NCI-H748 treated with DMSO at 0.1 percent for 48 hours (cell line): ENCODE measurements around the gene IP6K2.
A peak's percentile ranks its signal among the peaks of the same experiment; 100 is the strongest.
"Not testable (repeated sequence)": the region's sequence is repeated elsewhere in the genome, so short reads cannot be mapped to it uniquely, and the experiment has no call there.

Source experiments
- DNase-seq: peaks from one replicate; lab custom pipeline; 2025; lab: John Stamatoyannopoulos, UW

The IP6K2 gene, protein sequence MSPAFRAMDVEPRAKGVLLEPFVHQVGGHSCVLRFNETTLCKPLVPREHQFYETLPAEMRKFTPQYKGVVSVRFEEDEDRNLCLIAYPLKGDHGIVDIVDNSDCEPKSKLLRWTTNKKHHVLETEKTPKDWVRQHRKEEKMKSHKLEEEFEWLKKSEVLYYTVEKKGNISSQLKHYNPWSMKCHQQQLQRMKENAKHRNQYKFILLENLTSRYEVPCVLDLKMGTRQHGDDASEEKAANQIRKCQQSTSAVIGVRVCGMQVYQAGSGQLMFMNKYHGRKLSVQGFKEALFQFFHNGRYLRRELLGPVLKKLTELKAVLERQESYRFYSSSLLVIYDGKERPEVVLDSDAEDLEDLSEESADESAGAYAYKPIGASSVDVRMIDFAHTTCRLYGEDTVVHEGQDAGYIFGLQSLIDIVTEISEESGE

DNA sequence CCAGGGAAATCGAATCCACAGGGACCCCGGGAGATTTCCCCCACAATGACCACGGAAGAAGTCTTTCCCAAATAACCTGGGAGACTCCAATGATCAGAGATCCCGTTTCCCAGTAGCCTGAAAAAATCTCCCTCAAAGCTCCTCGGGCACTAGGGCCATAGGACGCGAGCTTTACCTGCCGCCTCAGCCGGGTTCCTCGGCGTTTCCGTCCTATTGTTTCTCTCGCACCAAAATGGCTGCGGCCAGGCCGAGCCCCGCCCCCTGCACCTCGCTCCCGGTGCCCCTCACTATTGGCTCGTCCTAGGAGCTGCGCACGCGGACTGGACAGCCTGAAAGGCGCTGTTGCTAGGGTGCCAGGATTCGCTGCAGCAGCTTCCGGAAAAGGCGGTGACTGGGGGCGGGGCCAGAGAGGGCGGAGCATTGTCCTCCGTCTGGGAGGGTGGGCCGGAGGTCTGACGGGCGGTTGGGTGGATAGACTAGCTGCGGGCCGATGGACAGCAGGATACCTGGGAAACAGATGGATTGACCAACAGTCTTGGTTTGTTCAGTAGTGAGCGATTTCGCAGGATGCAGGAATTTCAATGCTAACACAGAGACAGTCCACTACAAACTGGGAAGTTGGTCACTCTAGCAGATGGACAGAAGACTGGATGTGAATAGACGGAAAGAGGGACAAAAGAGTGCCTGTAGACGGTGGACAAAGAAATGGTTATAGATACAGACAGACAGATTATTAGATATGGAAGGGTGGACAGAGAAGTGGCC, at the start of gene IP6K2:
IP6K2 (minus strand) TSS at position 240 of the 765 bp plus-strand sequence. CDS start 21,930 bp downstream, outside the sequence.
- peak; percentile 89 for DNase-seq

DNA sequence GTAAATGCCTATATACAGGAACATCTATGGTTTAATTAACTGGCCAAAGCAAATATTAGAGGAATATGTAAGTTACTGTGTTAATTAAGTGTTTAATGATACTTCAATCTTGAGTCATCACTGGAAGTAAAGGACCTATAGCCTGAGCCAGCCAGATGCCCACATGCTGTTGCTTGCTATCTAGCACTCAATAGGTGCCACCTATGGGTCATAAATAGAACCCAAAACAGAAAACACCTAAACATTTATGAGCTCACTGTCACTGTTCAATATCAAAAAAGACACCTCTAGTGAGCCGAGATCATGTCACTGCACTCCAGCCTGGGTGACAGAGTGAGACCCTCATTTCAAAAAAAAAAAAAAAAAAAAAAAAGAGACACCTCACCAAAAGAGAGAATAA, 48.4 kb upstream of the IP6K2 start:
- no peak for DNase-seq

DNA sequence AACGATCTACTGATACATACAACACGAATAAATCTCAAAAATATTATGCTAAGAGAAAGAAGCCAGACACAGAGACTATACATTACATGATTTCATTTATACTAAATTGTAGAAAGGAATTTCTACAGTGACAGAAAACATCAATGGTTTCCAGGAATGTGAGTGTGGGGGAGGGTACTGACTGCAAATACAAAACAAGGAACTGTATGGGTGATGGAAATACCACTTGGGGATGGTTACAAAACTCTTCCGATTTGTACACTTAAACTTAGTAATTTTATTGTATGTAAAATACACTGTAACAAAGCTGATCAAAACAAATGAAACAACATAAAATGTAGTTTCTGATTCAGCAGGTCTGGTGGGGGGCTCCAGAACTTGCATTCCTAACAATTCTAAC, 45.8 kb upstream of the IP6K2 start:
- no peak for DNase-seq

DNA sequence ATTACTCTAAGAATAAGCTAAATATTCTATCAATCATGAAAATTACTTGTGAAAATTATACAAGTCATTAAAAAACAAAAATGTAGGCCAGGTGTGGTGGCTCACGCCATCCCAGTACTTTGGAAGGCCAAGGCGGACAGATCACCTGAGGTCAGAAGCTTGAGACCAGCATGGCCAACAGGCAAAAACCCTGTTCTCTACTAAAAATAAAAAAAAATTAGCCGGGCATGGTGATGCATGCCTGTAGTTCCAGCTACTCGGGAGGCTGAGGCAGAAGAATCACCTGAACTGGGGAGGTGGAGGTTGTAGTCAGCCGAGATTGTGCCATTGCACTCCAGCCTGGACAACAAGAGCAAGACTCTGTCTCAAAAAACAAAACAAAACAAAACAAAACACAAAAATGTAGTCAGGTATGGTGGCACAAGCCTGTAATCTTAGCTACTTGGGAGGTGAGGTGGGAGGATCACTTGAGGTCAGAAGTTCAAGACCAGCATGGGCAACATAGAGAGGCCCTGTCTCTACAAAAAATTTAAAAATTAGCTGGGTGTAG, 43.0 kb upstream of the IP6K2 start:
- not testable (repeated sequence) for DNase-seq

DNA sequence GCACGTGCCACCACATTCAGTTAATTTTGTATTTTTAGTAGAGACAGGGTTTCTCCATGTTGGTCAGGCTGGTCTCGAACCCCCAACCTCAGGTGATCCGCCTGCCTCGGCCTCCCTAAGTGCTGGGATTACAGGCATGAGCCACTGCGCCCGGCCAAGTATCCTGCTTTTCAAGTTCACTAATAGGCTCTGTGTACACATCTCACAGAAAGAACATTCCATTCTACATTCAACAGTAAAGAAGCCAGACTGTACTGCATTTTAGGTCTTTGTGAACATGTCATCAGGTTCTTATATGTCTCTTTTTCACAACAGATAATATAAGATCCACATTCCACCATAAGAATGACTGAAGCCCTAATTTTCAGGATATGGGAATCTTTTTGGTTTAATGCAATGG, 42.5 kb upstream of the IP6K2 start:
- not testable (repeated sequence) for DNase-seq

DNA sequence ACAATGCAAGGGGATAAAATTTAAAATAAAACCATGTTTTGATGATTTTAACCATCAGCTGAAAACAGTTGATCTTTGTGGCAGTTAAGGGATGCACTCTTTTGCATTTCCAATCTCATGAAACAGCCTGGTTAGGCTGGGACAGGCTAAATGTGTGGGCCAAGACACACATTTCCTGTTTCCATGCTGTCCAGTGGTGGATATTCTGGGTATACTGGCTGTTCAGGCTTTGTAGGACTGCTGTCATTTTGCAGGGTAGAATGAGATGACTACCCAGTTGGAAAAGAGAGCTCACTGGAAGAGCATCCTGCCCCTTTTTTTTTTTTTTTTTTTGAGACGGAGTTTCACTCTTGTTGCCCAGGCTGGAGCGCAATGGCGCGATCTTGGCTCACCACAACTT, 42.0 kb upstream of the IP6K2 start:
- DNase-seq: no peak

DNA sequence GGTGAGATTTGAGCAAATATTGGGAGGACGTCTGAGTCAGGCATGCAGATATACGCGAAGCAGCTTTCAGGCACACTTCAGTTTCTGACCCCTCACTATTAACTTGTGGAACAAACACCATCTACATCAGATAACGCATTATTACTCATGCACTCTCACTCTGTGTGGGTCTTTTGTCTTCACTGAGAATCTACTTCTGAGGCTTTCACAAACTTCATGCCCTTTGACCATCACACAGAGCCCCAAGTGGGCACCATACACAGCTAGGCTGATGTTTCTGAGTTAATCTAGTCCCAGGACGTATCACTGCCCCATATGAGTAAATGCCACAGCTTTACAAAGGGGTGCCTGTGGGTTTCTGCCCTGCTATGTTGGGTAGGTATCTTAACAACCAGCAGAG, 39.6 kb upstream of the IP6K2 start:
- no peak for DNase-seq

DNA sequence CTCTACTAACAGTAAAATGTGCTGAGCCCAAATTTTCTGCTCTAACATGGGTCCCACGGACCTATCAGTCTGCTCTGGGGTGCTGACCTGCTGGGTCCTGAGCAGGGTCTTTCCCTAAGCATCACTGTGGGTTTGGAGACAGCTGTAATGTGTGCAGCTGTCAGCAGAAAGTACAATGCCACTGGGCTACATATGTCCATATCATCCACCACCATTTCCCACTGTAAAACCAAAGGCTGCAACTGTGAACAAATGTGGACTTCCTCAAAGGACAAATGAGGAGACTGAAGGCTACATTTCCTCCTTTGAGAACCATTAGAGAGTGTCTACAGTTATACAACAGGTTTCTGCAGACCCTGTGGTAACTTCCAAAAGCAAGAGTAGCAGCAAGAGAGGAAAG, 33.8 kb upstream of the IP6K2 start:
- no peak for DNase-seq

DNA sequence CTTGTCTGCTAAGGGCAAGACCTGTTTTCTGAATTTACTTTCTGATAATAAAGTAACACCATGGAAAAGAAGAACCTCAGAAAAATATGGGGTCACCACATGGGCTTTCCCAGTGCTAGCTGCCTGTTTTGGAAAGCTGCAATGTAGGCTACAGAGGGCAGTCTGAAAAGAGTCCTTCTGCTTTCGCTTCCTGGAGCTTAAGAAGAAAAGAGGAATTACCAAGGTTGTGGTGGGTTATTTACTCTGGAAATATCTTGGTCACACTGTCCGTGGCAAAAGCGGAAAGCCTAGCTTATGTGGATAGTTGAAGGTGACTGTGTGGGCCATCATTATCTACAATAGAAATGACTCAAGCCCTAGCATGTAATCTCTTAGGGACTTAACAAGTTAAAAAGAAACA, 31.7 kb upstream of the IP6K2 start:
- DNase-seq: no peak

DNA sequence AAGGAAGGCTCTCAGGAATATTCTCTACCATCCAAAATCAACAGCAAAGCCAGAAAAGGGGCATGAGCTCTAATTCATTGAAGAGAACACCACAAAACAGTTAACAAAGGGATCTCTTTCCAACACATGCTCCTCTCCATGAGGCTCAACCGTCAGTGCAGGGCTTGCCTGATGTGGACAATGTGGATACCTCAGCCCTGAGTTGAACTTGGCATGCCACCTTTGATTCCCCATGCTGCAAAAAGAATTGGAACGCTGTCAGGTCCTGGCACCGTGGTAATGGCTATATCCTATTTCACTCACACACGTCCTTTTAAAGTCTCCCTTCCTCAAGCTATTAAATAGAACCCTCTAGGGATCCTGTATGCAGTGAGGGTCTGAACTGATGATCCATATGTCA, 30.7 kb upstream of the IP6K2 start:
- DNase-seq: no peak

DNA sequence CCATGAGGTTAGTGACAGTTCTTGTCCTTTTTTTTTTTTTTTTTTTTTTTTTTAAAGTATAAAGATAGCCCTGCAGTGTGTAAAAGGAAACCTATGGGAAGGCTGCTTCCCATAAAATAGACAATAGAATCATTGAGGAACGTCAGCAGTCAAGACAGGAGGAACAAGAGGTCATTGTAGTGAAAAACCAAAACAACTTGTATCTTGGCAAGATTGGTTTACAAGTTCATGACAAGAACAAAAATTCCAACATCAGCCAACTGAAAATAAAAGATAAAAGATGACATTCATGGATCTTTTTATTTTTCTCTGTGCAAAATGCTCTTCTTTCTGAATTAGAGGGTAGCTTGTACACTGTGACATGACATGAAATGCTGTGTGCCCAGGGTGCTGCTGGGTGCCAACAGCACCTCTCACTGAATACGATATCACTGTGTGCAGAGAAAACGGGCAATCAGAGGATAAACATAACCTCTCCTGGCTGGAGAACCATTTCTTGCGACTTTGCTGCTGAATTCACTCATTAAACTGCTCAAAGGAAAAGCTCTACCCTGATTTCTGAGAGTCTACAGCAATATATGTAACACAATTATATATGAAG, 30.1 kb upstream of the IP6K2 start:
- no peak for DNase-seq

DNA sequence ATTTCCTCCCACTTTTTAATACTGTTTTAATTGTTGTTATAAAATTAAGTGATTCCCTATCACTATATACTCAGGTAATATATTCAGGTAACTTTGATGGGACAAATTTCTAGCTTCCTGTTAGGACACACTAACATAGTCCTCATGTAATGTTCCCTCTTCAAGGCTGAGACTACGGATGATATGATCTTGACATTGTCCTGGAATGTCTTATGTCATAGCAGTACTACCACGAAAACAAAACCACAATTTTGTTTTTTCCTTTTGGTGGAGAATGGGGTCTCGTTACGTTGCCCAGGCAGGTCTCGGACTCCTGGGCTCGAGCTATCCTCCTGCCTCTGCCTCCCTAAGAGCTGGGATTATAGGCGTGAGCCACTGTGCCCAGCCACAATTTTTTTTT, 26.8 kb upstream of the IP6K2 start:
- DNase-seq: no peak

DNA sequence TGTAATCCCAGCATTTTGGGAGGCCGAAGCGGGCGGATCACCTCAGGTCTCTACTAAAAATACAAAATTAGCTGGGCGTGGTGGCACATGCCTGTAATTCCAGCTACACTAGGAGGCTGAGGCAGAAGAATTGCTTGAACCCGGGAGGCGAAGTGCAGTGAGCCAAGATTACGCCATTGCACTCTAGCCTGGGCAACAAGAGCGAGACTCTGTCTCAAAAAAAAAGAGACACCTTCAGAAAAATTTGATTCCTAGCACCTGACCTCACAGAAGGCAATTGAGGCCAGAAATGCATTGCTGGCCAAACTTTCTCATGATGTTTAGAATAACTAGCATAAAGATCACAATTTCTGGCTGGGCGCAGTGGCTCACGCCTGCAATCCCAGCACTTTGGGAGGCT, 24.2 kb upstream of the IP6K2 start:
- not testable (repeated sequence) for DNase-seq

DNA sequence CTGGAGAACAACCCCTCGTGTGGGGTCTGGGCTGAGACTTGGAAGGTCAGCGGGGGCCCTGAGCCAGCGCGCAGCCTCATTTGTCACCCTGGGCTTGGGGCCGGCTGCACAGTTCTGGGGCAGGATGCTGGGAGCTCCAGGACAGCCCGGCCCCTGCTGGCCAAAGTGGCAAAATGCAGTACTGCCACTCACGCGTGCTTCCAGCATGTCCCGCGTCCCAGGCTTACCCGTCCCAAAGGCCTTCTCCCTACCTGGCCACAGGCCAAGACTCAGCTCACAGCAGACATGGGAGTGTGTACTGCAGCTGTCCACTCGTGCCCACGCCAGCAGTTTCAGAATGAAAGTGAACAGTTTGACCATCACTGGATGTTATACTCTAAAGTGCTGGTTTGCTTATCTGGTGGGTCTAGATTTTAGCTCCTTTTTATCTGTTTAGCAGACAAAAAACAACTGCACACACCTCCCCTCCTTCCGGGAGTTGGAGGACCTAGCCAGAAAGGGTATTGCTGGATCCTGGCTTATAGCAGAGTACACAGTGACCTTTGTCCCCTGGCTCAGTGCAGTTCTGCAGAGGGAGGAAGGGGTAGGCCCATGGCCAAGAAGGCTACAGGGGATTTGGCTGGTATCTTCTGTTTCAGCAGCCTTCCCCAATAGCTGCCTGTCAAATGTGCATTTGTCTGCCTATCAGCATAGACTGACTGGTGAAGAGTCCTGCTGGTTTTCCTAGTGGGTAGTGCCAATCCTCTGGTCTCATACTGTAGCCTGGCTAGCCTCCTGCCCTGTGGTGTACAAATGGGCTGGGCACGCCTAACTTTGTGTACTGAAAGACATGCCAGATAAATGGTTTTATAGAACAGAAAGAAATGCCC, 23.2 kb upstream of the IP6K2 start:
- no peak for DNase-seq

DNA sequence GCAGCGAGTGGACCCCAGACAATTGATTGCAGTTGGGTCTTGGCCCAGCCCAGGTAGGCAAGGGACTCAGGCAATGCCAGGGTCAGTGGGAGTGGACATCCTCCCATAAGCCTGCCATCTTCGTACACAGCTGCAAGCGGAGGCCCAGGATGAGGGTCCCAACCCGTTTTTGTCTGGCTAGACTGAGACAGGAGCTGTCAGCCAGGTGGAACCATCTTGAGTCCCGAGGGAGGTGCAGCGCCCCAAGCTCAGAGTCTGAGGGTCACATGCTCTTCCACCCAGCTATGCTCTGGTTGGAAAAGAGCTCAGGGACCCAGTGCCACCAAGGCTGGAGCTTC, 22.6 kb upstream of the IP6K2 start:
- no peak for DNase-seq

DNA sequence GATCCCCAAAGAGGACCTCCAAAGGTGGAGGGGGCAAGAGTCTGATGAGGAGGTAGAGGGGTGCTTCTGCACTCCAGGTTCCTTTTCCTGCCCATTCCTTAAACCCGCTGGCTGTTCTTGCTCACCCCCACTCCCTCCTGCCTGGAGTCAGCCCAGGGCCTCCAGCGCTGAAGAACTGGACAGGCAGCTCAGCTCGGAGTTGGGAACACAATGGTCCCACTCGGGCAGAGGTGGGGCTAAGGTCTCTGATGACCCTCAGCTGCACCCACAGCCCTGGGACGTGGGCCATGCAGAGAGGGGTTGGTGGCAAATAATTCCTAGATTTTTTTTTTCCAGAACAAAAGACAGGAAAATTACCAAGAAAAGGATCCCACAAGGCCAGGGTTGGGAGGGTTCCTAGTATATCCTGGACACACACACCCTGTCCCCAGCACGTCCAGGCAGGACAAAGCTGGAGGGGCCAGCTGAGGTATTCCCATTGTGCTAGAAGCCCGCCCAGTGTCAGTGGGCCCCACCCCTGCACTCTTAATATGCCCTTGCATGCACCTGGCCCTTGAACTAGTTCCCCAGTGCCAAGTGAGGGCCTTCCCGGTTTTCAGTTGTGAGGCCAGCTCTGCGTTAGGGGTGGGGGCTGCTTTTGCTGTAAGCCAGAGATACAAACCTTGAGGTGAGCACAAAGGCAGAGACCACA, 22.1 kb upstream of the IP6K2 start:
- DNase-seq: no peak

DNA sequence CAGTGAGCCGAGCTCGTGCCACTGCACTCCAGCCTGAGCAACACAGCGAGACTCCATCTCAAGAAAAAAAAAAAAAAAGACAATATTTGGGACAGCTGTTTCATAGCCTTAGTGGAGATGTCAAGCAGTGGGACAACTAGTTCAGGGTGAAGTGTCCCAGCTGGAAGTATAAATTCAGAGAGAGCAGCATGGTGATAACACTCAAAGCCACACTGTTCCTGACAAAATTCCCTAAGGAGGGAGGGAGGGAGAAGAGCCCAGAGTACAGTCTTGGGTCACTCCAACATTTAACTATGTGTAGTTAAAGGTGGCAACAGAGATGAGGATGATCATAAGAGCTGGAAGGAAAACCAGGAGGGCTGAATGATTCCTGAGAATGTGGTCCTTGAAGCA, 21.1 kb upstream of the IP6K2 start:
- DNase-seq: no peak

DNA sequence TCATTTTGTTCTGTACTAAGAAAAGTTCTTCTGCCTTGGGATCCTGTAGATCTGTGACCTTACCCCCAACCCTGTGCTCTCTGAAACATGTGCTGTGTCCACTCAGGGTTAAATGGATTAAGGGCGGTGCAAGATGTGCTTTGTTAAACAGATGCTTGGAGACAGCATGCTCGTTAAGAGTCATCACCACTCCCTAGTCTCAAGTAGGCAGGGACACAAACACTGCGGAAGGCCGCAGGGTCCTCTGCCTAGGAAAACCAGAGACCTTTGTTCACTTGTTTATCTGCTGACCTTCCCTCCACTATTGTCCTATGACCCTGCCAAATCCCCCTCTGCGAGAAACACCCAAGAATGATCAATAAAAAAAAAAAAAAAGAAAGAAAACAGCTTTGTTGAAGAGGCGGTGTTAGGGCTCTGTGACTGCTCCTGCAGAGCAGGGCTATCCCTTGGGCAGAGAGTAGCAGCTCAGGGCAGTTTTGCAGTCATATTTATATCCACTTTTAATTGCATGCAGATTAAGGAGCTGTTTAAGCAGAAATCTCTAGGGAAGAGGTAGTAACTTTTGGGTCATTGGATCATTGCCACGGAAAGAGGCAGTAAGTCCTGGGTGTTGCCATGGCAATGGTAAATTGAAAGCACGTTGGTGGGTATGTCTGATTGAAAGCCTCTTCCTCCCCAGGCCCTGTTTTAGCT, 18.2 kb upstream of the IP6K2 start:
- not testable (repeated sequence) for DNase-seq

DNA sequence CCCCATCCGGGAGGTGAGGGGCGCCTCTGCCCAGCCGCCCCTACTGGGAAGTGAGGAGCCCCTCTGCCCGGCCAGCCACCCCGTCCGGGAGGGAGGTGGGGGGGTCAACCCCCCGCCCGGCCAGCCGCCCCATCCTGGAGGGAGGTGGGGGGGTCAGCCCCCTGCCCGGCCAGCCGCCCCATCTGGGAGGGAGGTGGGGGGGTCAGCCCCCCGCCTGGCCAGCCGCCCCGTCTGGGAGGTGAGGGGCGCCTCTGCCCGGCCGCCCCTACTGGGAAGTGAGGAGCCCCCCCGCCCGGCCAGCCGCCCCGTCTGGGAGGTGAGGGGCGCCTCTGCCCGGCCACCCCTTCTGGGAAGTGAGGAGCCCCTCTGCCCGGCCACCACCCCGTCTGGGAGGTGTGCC, 17.5 kb upstream of the IP6K2 start:
- DNase-seq: not testable (repeated sequence)

DNA sequence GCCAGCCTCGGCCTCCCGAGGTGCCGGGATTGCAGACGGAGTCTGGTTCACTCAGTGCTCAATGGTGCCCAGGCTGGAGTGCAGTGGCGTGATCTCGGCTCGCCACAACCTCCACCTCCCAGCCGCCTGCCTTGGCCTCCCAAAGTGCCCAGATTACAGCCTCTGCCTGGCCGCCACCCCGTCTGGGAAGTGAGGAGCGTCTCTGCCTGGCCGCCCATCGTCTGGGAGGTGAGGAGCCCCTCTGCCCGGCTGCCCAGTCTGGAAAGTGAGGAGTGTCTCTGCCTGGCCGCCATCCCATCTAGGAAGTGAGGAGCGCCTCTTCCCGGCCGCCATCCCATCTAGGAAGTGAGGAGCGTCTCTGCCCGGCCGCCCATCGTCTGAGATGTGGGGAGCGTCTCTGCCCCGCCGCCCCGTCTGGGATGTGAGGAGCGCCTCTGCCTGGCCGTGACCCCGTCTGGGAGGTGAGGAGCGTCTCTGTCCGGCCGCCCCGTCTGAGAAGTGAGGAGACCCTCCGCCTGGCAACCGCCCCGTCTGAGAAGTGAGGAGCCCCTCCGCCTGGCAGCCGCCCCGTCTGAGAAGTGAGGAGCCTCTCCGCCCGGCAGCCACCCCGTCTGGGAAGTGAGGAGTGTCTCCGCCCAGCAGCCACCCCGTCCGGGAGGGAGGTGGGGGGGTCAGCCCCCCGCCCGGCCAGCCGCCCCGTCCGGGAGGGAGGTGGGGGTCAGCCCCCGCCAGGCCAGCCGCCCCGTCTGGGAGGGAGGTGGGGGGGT, 16.9 kb upstream of the IP6K2 start:
- DNase-seq: not testable (repeated sequence)
